Activated naive CD4-positive, alpha-beta T cell treated with Interleukin-2 at 50 U/mL for 16 hours (primary cell): ENCODE results near the gene YBEY.
A peak's percentile ranks its signal among the peaks of the same experiment; 100 is the strongest.
"Not testable (repeated sequence)": the region's sequence is repeated elsewhere in the genome, so short reads cannot be mapped to it uniquely, and the experiment has no call there.

Experiments used
- DNase-seq: peaks from one replicate; pipeline ENCODE4 v3.0.0-alpha.2; 2020

Gene YBEY, protein sequence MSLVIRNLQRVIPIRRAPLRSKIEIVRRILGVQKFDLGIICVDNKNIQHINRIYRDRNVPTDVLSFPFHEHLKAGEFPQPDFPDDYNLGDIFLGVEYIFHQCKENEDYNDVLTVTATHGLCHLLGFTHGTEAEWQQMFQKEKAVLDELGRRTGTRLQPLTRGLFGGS

DNA sequence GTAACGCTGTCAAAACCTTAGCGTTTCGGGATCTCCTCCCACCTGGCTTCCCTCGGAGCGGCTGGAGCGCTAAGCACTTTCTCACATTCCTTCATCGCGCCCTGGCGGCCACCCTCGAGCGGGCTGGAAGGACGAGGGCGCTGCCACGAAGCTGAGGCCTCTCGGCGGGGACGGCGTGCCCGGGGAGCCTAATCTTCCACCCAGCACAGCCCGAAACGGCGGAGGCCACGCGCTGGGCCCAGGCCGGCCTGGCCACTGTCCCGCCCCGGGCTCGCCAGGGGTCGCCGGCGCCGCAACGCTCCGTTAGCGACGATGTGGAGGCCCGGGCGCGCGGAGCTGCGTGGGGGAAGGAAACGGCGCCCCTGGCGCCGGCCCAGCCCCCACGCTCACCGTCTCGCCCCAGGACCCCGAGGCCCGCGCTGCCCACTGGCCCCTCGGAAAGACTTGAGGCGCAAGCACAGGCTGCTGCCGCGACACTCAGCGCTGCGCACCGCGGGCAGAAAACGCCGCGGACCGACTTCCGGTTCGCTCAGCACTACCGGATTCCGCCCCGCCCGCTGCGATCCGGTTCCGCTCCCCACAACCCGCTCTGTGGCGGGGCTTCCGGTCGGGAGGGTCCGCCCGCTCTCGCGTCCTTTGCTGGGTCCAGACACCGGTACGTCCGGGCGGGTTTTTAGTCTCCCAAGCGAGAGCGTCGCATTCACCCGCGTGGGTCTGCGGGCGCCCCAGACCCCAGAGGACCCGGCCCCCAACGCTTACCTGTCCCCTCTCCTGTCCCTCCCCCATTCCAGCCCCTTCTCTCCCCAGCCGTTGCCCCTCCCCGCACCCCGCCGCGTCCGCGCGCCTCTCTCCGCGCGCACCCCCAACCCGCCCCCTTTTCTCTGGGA lies at the start of gene YBEY:
YBEY (plus strand) TSS at position 582 of the 887 bp plus-strand sequence. CDS start 572 bp downstream, outside the sequence.
- peak; percentile 90 for DNase-seq

GRCh38 chr21:46237474-46237873 lies 48.7 kb upstream of the YBEY start:
- no peak for DNase-seq

GRCh38 chr21:46239817-46240325 lies 46.3 kb upstream of the YBEY start:
- DNase-seq: no peak

- not testable (repeated sequence) for DNase-seq
These were observed 44.6 kb upstream of the YBEY start for GRCh38 chr21:46241577-46241976.

- DNase-seq: no peak
These were observed 42.8 kb upstream of the YBEY start for GRCh38 chr21:46243325-46243724.

DNA sequence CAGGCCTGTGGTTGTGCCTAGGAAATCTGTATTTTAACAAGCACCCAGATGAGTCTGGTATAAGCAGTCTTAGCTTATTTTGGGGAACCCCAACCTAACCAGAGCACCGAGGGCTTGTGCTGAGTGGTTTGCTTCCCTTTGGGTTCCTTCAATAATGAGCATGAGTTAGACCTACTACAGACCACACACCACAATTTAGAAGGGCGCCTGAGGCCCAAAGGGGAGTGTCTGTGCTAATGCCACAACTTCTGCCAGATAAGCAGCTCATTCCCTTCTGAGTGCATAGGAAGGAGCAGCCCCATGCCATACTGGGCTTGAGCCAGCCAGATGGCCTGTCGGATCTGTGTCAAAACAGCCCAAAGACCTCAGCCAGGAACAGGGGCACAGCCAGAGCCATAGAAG lies 42.2 kb upstream of the YBEY start:
- DNase-seq: no peak

DNA sequence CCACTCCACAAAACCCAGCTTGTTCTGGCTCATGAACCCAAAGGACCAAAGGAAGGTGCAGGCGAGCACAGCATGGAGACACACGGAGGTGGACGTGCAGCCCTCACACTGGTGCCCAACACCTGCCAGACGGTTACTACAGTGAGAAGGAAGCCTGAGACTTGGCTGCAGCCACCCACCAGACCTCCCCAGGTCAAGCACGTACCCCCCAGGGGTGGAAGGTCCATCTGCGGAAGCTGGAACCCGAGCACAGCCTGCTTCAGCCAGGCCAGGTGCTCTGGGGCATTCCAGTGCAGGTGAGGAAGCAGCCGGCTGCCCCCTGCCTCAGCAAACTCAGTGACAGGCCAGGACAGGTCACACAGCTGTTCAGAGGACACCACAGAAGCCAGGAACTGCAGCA lies 41.5 kb upstream of the YBEY start:
- no peak for DNase-seq

DNA sequence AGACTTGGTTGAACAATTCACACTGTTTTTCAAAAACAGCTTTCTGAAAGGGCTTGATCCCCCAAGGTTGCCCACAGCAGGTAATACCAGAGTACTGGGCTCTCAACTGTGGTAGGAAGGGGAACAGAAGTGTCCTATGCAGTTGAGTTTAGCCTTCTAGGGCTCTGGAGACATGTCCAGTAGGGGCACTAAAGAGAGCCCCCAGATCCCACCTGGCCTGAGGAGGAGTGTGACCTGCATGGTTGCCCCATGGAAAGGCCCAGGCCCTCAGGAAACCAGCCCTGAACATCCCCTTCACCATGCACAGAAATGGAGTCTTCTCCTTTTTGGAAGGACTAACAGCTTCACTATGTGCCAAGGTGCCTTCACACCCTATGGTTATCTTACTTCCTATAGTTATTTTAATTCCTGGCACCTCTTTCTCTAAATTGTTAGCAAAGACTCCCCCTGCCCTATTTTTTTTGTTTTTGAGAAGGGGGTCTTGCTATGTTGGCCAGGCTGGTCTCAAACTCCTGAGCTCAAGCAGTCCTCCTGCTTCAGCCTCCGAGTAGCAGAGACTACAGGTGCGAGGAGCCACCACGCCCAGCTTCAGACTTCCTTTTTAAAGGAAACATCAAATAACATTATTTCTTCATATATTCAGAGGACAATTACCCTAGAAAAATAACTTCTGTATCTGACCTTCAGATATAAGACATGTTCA lies 40.8 kb upstream of the YBEY start:
- no peak for DNase-seq

- no peak for DNase-seq
These were observed 39.8 kb upstream of the YBEY start for GRCh38 chr21:46246345-46246744.

- DNase-seq: no peak
These were observed 38.3 kb upstream of the YBEY start for GRCh38 chr21:46247699-46248421.

DNA sequence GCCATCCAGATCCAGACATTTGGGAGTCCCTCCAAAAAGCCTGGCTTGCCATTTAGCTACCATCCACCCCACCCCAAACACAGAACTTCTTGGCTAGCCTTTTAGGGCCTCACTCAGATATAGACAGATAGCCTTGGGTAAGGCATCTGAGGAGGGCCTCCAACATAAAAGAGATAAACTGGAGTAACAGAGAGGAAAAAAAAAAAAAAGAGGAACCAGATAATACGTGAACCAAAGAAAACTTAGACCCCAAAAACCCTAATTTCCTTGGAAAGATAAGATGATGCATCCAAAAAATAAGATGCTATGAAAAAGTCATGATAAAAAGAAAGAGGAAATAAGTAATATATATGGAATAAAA lies 37.7 kb upstream of the YBEY start:
- no peak for DNase-seq

DNA sequence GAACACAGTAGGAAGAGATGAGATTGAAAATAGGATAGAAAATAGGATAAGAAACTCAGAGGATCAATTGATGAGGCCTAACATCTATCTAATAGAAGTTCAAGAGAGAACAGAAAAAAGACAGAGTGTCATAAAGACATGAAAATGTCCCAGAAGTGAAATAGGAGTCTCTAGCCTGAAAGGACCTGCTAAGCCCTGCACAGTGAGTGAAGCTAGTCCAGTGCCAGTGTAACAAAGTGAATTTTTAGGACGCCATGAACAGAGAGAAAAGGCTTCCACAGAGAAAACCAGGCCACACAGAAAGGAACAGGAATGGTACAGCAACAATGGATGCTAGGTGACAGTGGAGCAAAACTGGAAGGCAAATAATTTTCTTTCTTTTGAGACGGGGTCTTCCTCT lies 37.3 kb upstream of the YBEY start:
- no peak for DNase-seq

GRCh38 chr21:46250146-46250725 lies 35.9 kb upstream of the YBEY start:
- DNase-seq: no peak

- no peak for DNase-seq
These were observed 33.3 kb upstream of the YBEY start for GRCh38 chr21:46252840-46253239.

- DNase-seq: peak; percentile 57
These were observed 32.5 kb upstream of the YBEY start for GRCh38 chr21:46253610-46254124.

DNA sequence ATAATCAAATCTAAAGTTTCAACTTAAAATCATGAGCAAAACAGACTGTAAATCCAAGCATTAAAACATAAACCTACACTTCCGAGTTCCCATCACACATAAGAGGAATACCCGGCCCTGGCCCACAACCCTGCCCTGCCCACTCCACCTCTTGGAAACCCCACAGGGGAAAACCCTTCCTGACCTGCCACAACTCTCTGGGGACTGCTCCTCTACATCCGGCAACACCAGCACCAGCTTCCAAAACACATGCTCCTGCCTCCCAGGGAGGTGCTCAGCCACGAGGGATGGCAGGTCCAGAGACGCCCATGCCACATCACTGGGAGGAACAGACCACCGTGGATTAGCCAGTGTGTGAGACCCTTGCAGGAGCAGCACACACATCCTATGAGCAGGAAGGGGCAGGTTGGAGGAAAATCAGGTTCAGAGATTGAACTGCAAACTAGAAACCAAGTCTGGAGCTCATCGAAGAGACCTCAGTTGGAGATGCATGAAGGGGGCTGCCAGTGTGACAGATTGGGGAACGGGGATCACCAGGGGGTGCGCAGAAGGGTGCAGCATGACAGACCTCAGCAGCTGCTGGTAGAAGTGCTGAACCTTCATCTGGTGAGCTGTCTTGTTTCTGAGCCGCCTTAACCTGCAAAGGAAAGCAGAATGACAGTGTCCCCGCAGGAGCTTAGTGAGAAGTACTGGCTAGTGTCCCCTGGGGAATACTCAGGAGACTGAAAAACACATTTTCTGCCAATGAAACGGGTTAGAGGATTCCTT lies 31.8 kb upstream of the YBEY start:
- DNase-seq: no peak

DNA sequence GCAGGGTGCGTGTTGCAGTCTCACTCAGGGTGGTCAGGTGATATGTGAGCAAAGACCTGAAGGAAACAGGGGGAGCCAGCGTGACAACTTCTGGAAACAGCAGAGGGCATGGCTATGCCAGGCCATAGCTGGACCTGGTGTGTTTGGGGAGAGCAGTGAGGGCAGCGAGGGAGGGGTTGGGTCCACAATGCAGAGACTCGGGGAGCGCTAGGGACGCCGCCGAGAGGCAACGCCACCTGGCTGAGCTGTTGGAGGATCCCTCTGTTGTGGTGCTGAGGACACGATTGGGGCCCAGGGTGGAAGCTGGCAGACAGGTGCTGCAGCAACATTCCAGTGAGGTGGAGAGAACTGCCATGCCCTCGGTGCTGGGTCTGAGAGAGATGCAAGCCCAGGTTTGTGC lies 31.0 kb upstream of the YBEY start:
- no peak for DNase-seq

- DNase-seq: no peak
These were observed 30.3 kb upstream of the YBEY start for GRCh38 chr21:46255758-46256337.

DNA sequence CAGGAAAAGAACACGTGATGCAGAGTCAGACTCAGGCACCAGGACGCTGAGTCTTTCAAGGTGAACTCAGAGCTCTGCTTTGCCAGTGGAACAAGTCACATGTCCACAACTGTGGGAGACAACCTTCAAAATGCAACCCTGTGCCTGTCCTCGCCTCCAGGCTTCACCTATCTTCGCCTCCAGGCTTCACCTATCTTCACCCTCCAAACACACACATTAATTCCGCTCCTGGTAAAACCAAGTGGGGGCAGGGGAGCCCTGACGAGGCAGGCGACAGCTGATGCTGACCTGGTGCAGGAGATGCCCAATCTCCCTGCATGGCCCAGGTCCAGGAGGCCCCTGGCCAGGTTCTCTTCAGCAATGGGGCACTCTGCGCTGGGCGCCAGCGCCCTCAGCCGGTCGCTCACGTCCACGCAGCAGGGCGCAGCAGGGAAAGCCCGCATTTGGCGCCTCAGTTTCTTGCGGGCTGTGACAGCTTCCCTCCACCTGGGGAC lies 29.6 kb upstream of the YBEY start:
- DNase-seq: no peak

- no peak for DNase-seq
These were observed 22.0 kb upstream of the YBEY start for GRCh38 chr21:46264046-46264689.
